Endothelial cell of umbilical vein (primary cell): ENCODE results near the gene DLEC1. TPM values are rescaled to one million over a fixed set of nuclear protein-coding genes. Genes with fewer than 3 reads are reported as not detected.

Source experiments
- BruUV-seq: library from RNA; stranded (reverse); fragments of 400-500 nt; replicated peaks from 2 replicates; lab custom pipeline; 2021; lab: Mats Ljungman, UMichigan
- CTCF ChIA-PET: fragments of 300-600, 350-600 bp; sonication (Branson Sonifier 250); formaldehyde crosslinking; loops from one replicate; lab custom pipeline; 2021; ENCODE audit warnings: antibody characterized with exemption, inconsistent platforms; lab: Charles Lee
- POLR2A ChIA-PET: fragments of 300-600, 350-600 bp; sonication (Branson Sonifier 250); formaldehyde crosslinking; loops from one replicate; lab custom pipeline; 2021; ENCODE audit warnings: antibody characterized with exemption, inconsistent platforms; lab: Charles Lee
- DNase-seq: peaks from one replicate; pipeline ENCODE4 v3.0.0-alpha.2; 2011; ENCODE audit warnings: low read depth, low spot score
- FAIRE-seq: peaks from 2 replicates; lab custom pipeline; 2011; peaks lifted over from hg19 to GRCh38; lab: Jason Lieb, UNC
- H2AFZ ChIP-seq: 2 replicates; pipeline ENCODE4 v1.6.0; 2012; ENCODE audit warnings: low read depth, low read length, control low read depth, inconsistent platforms
- H3K27ac ChIP-seq: 2 replicates; pipeline ENCODE4 v1.5.1; 2011; ENCODE audit warnings: low read depth, mild to moderate bottlenecking, control low read depth, low read length, moderate library complexity; ENCODE audit not compliant: insufficient read depth
- H3K27me3 ChIP-seq, 2 experiments: 2 replicates each; pipeline versions ENCODE4 v1.6.0 to v1.6.1; 2011; ENCODE audit warnings: low read length in 2 of 2, mixed read lengths in 1 of 2; ENCODE audit not compliant: control insufficient read depth in 2 of 2, insufficient read depth in 2 of 2
- H3K36me3 ChIP-seq, 2 experiments: 2 replicates in 1 of 2; 3 replicates in 1 of 2; pipeline ENCODE4 v1.5.1; 2011; ENCODE audit warnings: low read length in 2 of 2, mild to moderate bottlenecking in 1 of 2, moderate library complexity in 1 of 2; ENCODE audit not compliant: control insufficient read depth in 2 of 2, insufficient read depth in 2 of 2; ENCODE audit errors: extremely low read depth in 1 of 2
- H3K4me1 ChIP-seq: 3 replicates; pipeline ENCODE4 v1.5.1; 2011; ENCODE audit warnings: mild to moderate bottlenecking, low read length; ENCODE audit not compliant: control insufficient read depth, insufficient read depth; ENCODE audit errors: extremely low read depth
- H3K4me2 ChIP-seq: 2 replicates; pipeline ENCODE4 v1.6.1; 2011; ENCODE audit warnings: low read length, control low read depth, mixed read lengths; ENCODE audit not compliant: insufficient read depth
- H3K4me3 ChIP-seq, 3 experiments: fragments of 200-600 bp in 1 of 3; sonication (generic), shearing (Covaris generic) in 1 of 3; replicated peaks in 1 of 3; 2 replicates each; pipeline ENCODE4 v1.5.1; 2011 to 2016; ENCODE audit warnings: control low read depth in 3 of 3, low read length in 3 of 3, mild to moderate bottlenecking in 2 of 3, inconsistent platforms in 1 of 3, low read depth in 1 of 3, moderate library complexity in 1 of 3; ENCODE audit not compliant: insufficient read depth in 1 of 3
- H3K79me2 ChIP-seq: 2 replicates; pipeline ENCODE4 v1.6.0; 2012; ENCODE audit warnings: low read length, inconsistent platforms; ENCODE audit not compliant: control insufficient read depth, insufficient read depth
- H3K9ac ChIP-seq: replicated peaks from 2 replicates; pipeline ENCODE3; 2011; ENCODE audit warnings: low read length, control low read depth; ENCODE audit not compliant: insufficient read depth; ENCODE audit errors: extremely low read depth
- H3K9me1 ChIP-seq: replicated peaks from 3 replicates; pipeline ENCODE4 v1.6.0; 2011; ENCODE audit warnings: mild to moderate bottlenecking, low read length; ENCODE audit not compliant: control insufficient read depth, insufficient read depth; ENCODE audit errors: extremely low read depth
- H3K9me3 ChIP-seq: replicated peaks from 2 replicates; pipeline ENCODE4 v1.5.1; 2012; ENCODE audit warnings: low read length, inconsistent platforms; ENCODE audit not compliant: control insufficient read depth, insufficient read depth
- H4K20me1 ChIP-seq: replicated peaks from 2 replicates; pipeline ENCODE3; 2011; ENCODE audit warnings: mild to moderate bottlenecking, low read length; ENCODE audit not compliant: control insufficient read depth, insufficient read depth; ENCODE audit errors: extremely low read depth
- EZH2 ChIP-seq: IDR thresholded peaks from 2 replicates; pipeline ENCODE4 v1.6.1; 2012; ENCODE audit warnings: borderline replicate concordance, low read depth, mild to moderate bottlenecking, moderate library complexity, low read length, inconsistent platforms; ENCODE audit not compliant: severe bottlenecking
- FOS ChIP-seq: IDR thresholded peaks from 2 replicates; pipeline ENCODE4 v1.6.1; 2011; ENCODE audit warnings: mild to moderate bottlenecking, low read length, moderate library complexity, borderline replicate concordance; ENCODE audit not compliant: insufficient read depth
- GATA2 ChIP-seq: IDR thresholded peaks from 2 replicates; pipeline ENCODE4 v1.7.0; 2011; ENCODE audit warnings: low read depth, mild to moderate bottlenecking, moderate library complexity, mixed read lengths, low read length; ENCODE audit not compliant: insufficient read length, insufficient read depth
- JUN ChIP-seq: IDR thresholded peaks from 2 replicates; pipeline ENCODE4 v1.6.1; 2011; ENCODE audit warnings: borderline replicate concordance, low read depth; ENCODE audit not compliant: insufficient read length, insufficient read depth
- MYC ChIP-seq: IDR thresholded peaks from one replicate; pipeline ENCODE4 v1.6.1; 2011; ENCODE audit warnings: mild to moderate bottlenecking, low read depth, low read length
- POLR2A ChIP-seq: IDR thresholded peaks from 2 replicates; pipeline ENCODE4 v1.6.1; 2012; ENCODE audit warnings: low read depth, mild to moderate bottlenecking, control low read depth, low read length
- POLR2AphosphoS5 ChIP-seq: IDR thresholded peaks from 2 replicates; pipeline ENCODE4 v1.6.1; 2012; ENCODE audit warnings: low read depth, mild to moderate bottlenecking, control low read depth, low read length, moderate library complexity; ENCODE audit not compliant: insufficient read depth
- dilution Hi-C: fragments of 300-500 bp; cut with MboI; formaldehyde crosslinking; loops from one replicate; pipeline ENCODE4 v1.15.0; 2019; ENCODE audit warnings: low sequenced_read_pairs; ENCODE audit not compliant: extremely low pct_ligation_motif_present
- intact Hi-C: fragments of 100-400 bp; cut with micrococcal nuclease; formaldehyde crosslinking; loops from one replicate; pipeline ENCODE4 v1.10.0; 2022
- polyA plus RNA-seq, 4 experiments: library from polyadenylated mRNA; depleted of rRNA in 3 of 4; stranded (reverse) in 3 of 4; unstranded in 1 of 4; fragments of >200 nt; gene quantifications; 2 replicates each; pipeline versions ENCODE4 v1.2.1 to v1.2.3, GENCODE V29; 2011 to 2012; ENCODE audit warnings: missing spikeins in 1 of 4
- total RNA-seq: library from RNA; stranded (reverse); gene quantifications from 2 replicates; pipeline ENCODE4 v1.2.3, GENCODE V29; 2021
- TF ChIP-seq, protein P1 (sequence below), 2 donors: IDR thresholded peaks; 1 replicate in 1 of 2; 2 replicates in 1 of 2; pipeline ENCODE4 v1.5.1; 2011; ENCODE audit warnings: low read length in 2 of 2, mild to moderate bottlenecking in 2 of 2, moderate library complexity in 2 of 2, control low read depth in 1 of 2, inconsistent platforms in 1 of 2, low read depth in 1 of 2; ENCODE audit not compliant: insufficient read depth in 1 of 2; ENCODE audit errors: extremely low read depth in 1 of 2
- TF ChIP-seq, protein P2 (sequence below): IDR thresholded peaks from 2 replicates; pipeline ENCODE4 v1.6.1; 2011; ENCODE audit not compliant: insufficient read depth, insufficient read length

Gene DLEC1
- total and polyA plus RNA-seq, 2 donors (not counting 3 experiments of a cell fraction or from before 2014, with no cell fraction given): not detected

DNA sequence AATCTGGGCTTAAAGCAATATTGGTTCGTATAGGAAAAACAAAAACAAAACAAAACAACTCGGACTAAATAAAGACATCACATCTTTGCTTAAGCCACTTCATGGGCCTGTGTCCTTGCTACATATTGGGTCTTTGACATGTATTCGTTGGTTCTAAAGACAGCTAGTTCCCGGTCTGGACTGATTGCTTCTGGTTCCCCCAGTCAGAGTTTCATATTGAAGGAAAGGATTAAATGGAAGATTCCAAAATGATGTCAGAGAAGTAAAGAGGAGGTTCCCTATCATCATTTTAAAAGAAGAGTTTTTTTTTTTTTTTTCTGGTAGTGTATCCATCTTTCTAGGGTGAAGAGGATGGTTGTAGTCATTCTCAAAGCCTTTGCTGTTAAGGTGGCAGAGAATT lies 128.6 kb downstream of the DLEC1 start:
- DNase-seq: no peak
- ChIA-PET POLR2A (no interaction called here), CTCF (interaction anchor here (5.7 kb wide), 1 partner anchor 29 kb away, joined by 43 read pairs; the partner anchor contains the start of genes ACAA1 and MYD88)
- Histone ChIP-seq H3K36me3 (no peaks in the 10 kb centered on the region), H3K79me2 (peaks cover 60% of the 10 kb centered on the region), H3K4me2 (no peak overlapping the region), H3K4me1 (peaks cover 4% of the 10 kb centered on the region), H3K27me3 (no peaks in the 10 kb centered on the region), H4K20me1 (no peaks in the 10 kb centered on the region), H3K4me3 (no peak overlapping the region), H3K9me3 (no peaks in the 10 kb centered on the region), H2AFZ (no peak overlapping the region), H3K9me1 (no peaks in the 10 kb centered on the region), H3K9ac (no peak overlapping the region), H3K27ac (no peak overlapping the region)
- no peak for FAIRE-seq
- TSS peak; percentile 7 for BruUV-seq
- dilution Hi-C loops: no loop called here
- intact Hi-C loops: no loop called here
- no peak for TF ChIP-seq FOS

DNA sequence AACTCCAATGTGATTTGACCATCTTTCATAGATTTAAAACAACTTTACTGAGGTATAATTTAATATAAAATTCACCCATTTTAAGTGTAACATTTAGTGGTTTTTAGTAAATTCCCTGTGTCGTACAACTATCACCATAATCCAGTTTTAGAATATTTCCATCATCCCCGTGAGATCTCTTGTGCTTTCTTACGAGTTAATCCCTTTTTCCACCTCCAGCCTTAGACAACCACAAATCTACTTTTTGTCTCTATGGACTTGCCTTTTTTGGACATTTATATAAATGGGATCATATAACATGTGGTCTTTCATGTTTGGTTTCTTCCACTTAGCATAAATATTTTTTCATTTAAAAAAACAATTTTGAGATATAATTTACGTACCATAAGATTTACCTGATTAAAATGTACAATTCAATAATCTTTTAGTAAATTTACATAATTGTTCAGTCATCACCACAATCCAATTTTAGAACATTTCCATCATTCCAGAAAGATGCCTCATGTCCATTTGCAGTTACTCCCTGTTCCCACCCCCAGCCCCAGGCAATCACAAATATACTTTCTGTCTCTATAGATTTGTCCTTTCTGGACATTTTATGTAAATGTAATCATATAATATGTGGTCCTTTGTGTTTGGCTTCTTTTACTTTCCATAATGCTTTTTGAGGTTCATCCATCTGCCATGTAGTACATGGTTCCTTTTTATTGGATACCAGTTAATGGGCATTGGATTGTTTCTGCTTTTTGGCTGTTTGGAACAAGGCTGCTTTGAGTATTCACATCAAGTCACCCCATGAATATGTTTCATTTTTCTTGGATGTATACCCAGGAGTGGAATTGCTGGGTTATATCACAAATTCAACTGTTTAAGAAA lies 129.4 kb downstream of the DLEC1 start:
- DNase-seq (no peak), FAIRE-seq (no peak)
- H3K79me2 ChIP-seq: peaks cover 65% of the 10 kb centered on the region
- H3K27me3 ChIP-seq: no peaks in the 10 kb centered on the region
- peaks cover 4% of the 10 kb centered on the region for H3K4me1 ChIP-seq
- CTCF ChIA-PET: no interaction called here
- no peak overlapping the region for H3K4me3 ChIP-seq
- dilution Hi-C loops: no loop called here
- no peak overlapping the region for H3K27ac ChIP-seq
- no peaks in the 10 kb centered on the region for H4K20me1 ChIP-seq
- intact Hi-C loops: no loop called here
- no peak for TF ChIP-seq MYC
- TF ChIP-seq GATA2: no peak
- TF ChIP-seq, protein P1, sequence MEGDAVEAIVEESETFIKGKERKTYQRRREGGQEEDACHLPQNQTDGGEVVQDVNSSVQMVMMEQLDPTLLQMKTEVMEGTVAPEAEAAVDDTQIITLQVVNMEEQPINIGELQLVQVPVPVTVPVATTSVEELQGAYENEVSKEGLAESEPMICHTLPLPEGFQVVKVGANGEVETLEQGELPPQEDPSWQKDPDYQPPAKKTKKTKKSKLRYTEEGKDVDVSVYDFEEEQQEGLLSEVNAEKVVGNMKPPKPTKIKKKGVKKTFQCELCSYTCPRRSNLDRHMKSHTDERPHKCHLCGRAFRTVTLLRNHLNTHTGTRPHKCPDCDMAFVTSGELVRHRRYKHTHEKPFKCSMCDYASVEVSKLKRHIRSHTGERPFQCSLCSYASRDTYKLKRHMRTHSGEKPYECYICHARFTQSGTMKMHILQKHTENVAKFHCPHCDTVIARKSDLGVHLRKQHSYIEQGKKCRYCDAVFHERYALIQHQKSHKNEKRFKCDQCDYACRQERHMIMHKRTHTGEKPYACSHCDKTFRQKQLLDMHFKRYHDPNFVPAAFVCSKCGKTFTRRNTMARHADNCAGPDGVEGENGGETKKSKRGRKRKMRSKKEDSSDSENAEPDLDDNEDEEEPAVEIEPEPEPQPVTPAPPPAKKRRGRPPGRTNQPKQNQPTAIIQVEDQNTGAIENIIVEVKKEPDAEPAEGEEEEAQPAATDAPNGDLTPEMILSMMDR (IDR thresholded peaks at IDR 0.05; ENCODE audit: extremely low read depth in 1 of 2, insufficient read depth in 1 of 2, low read depth in 1 of 2, low read length in 2 of 2): no peak
- no peak for TF ChIP-seq POLR2AphosphoS5
- no peak for TF ChIP-seq EZH2
- TF ChIP-seq, protein P2, sequence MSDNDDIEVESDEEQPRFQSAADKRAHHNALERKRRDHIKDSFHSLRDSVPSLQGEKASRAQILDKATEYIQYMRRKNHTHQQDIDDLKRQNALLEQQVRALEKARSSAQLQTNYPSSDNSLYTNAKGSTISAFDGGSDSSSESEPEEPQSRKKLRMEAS: no peak
- TF ChIP-seq POLR2A: no peak
- no peak for TF ChIP-seq JUN
- TF ChIP-seq FOS: no peak
- H3K4me2 ChIP-seq: no peak overlapping the region
- no peak overlapping the region for H3K9ac ChIP-seq
- no peaks in the 10 kb centered on the region for H3K36me3 ChIP-seq
- no TSS peak for BruUV-seq
- H3K9me1 ChIP-seq: no peaks in the 10 kb centered on the region
- H2AFZ ChIP-seq: no peak overlapping the region
- POLR2A ChIA-PET: no interaction called here
- no peaks in the 10 kb centered on the region for H3K9me3 ChIP-seq
